H9 (cell line): ENCODE data around the gene DZANK1. TPM values are rescaled to one million over a fixed set of nuclear protein-coding genes. Genes with fewer than 3 reads are reported as not detected.
A peak's percentile ranks its signal among the peaks of the same experiment; 100 is the strongest.

ENCODE experiments used
- DNase-seq: peaks from one replicate; pipeline ENCODE4 v3.0.0-alpha.2; 2017
- H2AFZ ChIP-seq: one replicate; pipeline ENCODE4 v1.6.1; 2013; ENCODE audit warnings: mild to moderate bottlenecking, low read length, control low read depth, moderate library complexity
- H2AK5ac ChIP-seq: 2 replicates; pipeline ENCODE4 v1.6.1; 2013; ENCODE audit warnings: low read length, control low read depth, mixed read lengths; ENCODE audit not compliant: insufficient read length
- H2BK120ac ChIP-seq: one replicate; pipeline ENCODE4 v1.6.1; 2013; ENCODE audit warnings: low read depth, mild to moderate bottlenecking, low read length, control low read depth, inconsistent platforms; ENCODE audit not compliant: poor library complexity, severe bottlenecking
- H2BK12ac ChIP-seq: 2 replicates; pipeline ENCODE4 v1.6.1; 2013; ENCODE audit warnings: low read length, control low read depth, mixed read lengths, low read depth; ENCODE audit not compliant: insufficient read length
- H2BK15ac ChIP-seq: 2 replicates; pipeline ENCODE4 v1.6.1; 2013; ENCODE audit warnings: low read depth, low read length, control low read depth
- H2BK20ac ChIP-seq: one replicate; pipeline ENCODE4 v1.6.1; 2013; ENCODE audit warnings: low read depth, mild to moderate bottlenecking, low read length, control low read depth, inconsistent platforms; ENCODE audit not compliant: poor library complexity, severe bottlenecking
- H2BK5ac ChIP-seq: 2 replicates; pipeline ENCODE4 v1.6.1; 2013; ENCODE audit warnings: low read length, control low read depth, mixed read lengths; ENCODE audit not compliant: insufficient read length
- H3K14ac ChIP-seq: 2 replicates; pipeline ENCODE4 v1.6.1; 2013; ENCODE audit warnings: low read length, control low read depth; ENCODE audit not compliant: insufficient read depth
- H3K18ac ChIP-seq: 2 replicates; pipeline ENCODE4 v1.6.1; 2013; ENCODE audit warnings: low read depth, mild to moderate bottlenecking, mixed read lengths, low read length, control low read depth; ENCODE audit not compliant: insufficient read length
- H3K23ac ChIP-seq: 2 replicates; pipeline ENCODE4 v1.6.1; 2013; ENCODE audit warnings: low read length, control low read depth, mixed read lengths, low read depth; ENCODE audit not compliant: insufficient read length
- H3K23me2 ChIP-seq: 2 replicates; pipeline ENCODE4 v1.6.1; 2013; ENCODE audit warnings: low read depth, mild to moderate bottlenecking, mixed read lengths, low read length, control low read depth; ENCODE audit not compliant: insufficient read length, poor library complexity, severe bottlenecking
- H3K27ac ChIP-seq: 2 replicates; pipeline ENCODE4 v1.5.1; 2013; ENCODE audit warnings: low read length, control low read depth, mixed read lengths, low read depth; ENCODE audit not compliant: insufficient read length
- H3K27me3 ChIP-seq: 2 replicates; pipeline ENCODE4 v1.6.1; 2013; ENCODE audit warnings: low read length, control low read depth, inconsistent platforms; ENCODE audit not compliant: insufficient read depth
- H3K4ac ChIP-seq: 2 replicates; pipeline ENCODE4 v1.6.1; 2013; ENCODE audit warnings: low read depth, mild to moderate bottlenecking, control low read depth, inconsistent platforms, low read length, moderate library complexity
- H3K4me1 ChIP-seq: 2 replicates; pipeline ENCODE4 v1.6.1; 2013; ENCODE audit warnings: low read length, control low read depth, inconsistent platforms; ENCODE audit not compliant: insufficient read depth
- H3K4me2 ChIP-seq: 2 replicates; pipeline ENCODE4 v1.6.1; 2013; ENCODE audit warnings: low read length, control low read depth, mixed read lengths; ENCODE audit not compliant: insufficient read length, insufficient read depth
- H3K56ac ChIP-seq: 2 replicates; pipeline ENCODE4 v1.6.1; 2013; ENCODE audit warnings: low read depth, mild to moderate bottlenecking, mixed read lengths, low read length, control low read depth; ENCODE audit not compliant: insufficient read length
- H3K79me1 ChIP-seq: 2 replicates; pipeline ENCODE4 v1.6.1; 2013; ENCODE audit warnings: low read depth, mild to moderate bottlenecking, moderate library complexity, low read length, control low read depth, inconsistent platforms; ENCODE audit not compliant: insufficient read depth, poor library complexity, severe bottlenecking
- H3K79me2 ChIP-seq: 2 replicates; pipeline ENCODE4 v1.6.1; 2013; ENCODE audit warnings: low read length, control low read depth, inconsistent platforms; ENCODE audit not compliant: insufficient read depth
- H3K9ac ChIP-seq: 2 replicates; pipeline ENCODE4 v1.6.1; 2013; ENCODE audit warnings: low read length, control low read depth, mixed read lengths; ENCODE audit not compliant: insufficient read length; ENCODE audit errors: extremely low read depth
- H3K9me3 ChIP-seq: one replicate; pipeline ENCODE4 v1.6.1; 2013; ENCODE audit warnings: low read depth, low read length, inconsistent platforms; ENCODE audit not compliant: control insufficient read depth
- H3T11ph ChIP-seq: one replicate; pipeline ENCODE4 v1.6.1; 2013; ENCODE audit warnings: mild to moderate bottlenecking, low read length, control low read depth, inconsistent platforms
- H4K20me1 ChIP-seq: one replicate; pipeline ENCODE4 v1.6.1; 2013; ENCODE audit not compliant: control insufficient read depth, insufficient read length, insufficient read depth
- H4K5ac ChIP-seq: 2 replicates; pipeline ENCODE4 v1.6.1; 2013; ENCODE audit warnings: low read depth, mild to moderate bottlenecking, mixed read lengths, low read length, control low read depth; ENCODE audit not compliant: insufficient read length
- H4K8ac ChIP-seq: replicated peaks from 2 replicates; pipeline ENCODE4 v1.6.1; 2013; ENCODE audit warnings: low read length, control low read depth, mixed read lengths, low read depth; ENCODE audit not compliant: insufficient read length
- H4K91ac ChIP-seq: 2 replicates; pipeline ENCODE4 v1.6.1; 2013; ENCODE audit warnings: low read depth, mild to moderate bottlenecking, moderate library complexity, mixed read lengths, low read length, control low read depth; ENCODE audit not compliant: insufficient read length
- H3K27ac Mint-ChIP-seq, 3 experiments: 2 replicates in 2 of 3; 3 replicates in 1 of 3; pipeline ENCODE4 v1.8.0; 2020 to 2021; ENCODE audit warnings: mixed read lengths in 3 of 3, mild to moderate bottlenecking in 1 of 3, moderate library complexity in 1 of 3
- H3K27me3 Mint-ChIP-seq: 2 replicates; pipeline ENCODE4 v1.8.0; 2021; ENCODE audit warnings: low read depth, mild to moderate bottlenecking, moderate library complexity, mixed read lengths
- H3K36me3 Mint-ChIP-seq, 3 experiments: 2 replicates in 2 of 3; 3 replicates in 1 of 3; pipeline ENCODE4 v1.8.0; 2020 to 2021; ENCODE audit warnings: low read depth in 3 of 3, mixed read lengths in 3 of 3; ENCODE audit not compliant: insufficient read depth in 1 of 3
- H3K4me1 Mint-ChIP-seq, 2 experiments: 2 replicates each; pipeline ENCODE4 v1.8.0; 2020; ENCODE audit warnings: mixed read lengths in 2 of 2
- H3K4me3 Mint-ChIP-seq, 2 experiments: 2 replicates in 1 of 2; 3 replicates in 1 of 2; pipeline ENCODE4 v1.8.0; 2020 to 2021; ENCODE audit warnings: mild to moderate bottlenecking in 2 of 2, mixed read lengths in 2 of 2, moderate library complexity in 1 of 2
- H3K9me3 Mint-ChIP-seq, 2 experiments: 2 replicates in 1 of 2; 3 replicates in 1 of 2; pipeline ENCODE4 v1.8.0; 2020; ENCODE audit warnings: mild to moderate bottlenecking in 2 of 2, mixed read lengths in 2 of 2, moderate library complexity in 1 of 2
- CTCF ChIP-seq: fragments of 200-600 bp; sonication (generic); conservative IDR thresholded peaks from 3 replicates; pipeline ENCODE4 v1.8.0; 2021; ENCODE audit warnings: antibody characterized with exemption, mild to moderate bottlenecking
- WGBS: extraction: QIAGEN DNeasy Blood & Tissue Kit; methylation state at CpG from one replicate; pipeline ENCODE4 v1.1.7; 2013; ENCODE audit warnings: missing lambda C conversion rate, low lambda C conversion rate, mixed read lengths; ENCODE audit not compliant: insufficient read length; ENCODE audit errors: extremely low coverage; 5-methylcytosine and 5-hydroxymethylcytosine counted together
- total RNA-seq: library from RNA; stranded (reverse); gene quantifications from 2 replicates; pipeline ENCODE4 v1.2.1, GENCODE V29; 2021

DZANK1 gene
- total RNA-seq, 1 experiment from 2014 or later, result 10.5 TPM

GRCh38 chr20:18466574-18466893, 296 bp downstream of the DZANK1 start:
- peak overlapping the region; percentile 77 for H3K9ac ChIP-seq
- no peaks in the 10 kb centered on the region for H4K20me1 ChIP-seq
- no peak overlapping the region for H2BK20ac ChIP-seq
- no peak overlapping the region for H2BK120ac ChIP-seq
- H4K91ac ChIP-seq, result no peak overlapping the region
- H4K8ac ChIP-seq, result no peak overlapping the region
- WGBS, result no CpG with 5 or more reads among the region's 15 CpGs
- Mint-ChIP-seq H3K4me3 (peak overlapping the region; percentile 98 to 99), H3K9me3 (no peaks in the 10 kb centered on the region), H3K36me3 (peaks cover 0 to 7% (median 5%) of the 10 kb centered on the region in 3 experiments; a peak in 3 of 7 replicates), H3K27me3 (no peaks in the 10 kb centered on the region), H3K27ac (peak overlapping the region; percentile 100; a peak in 6 of 7 replicates), H3K4me1 (peaks cover 10 to 13% of the 10 kb centered on the region in 2 experiments)
- H3K9me3 ChIP-seq, result no peaks in the 10 kb centered on the region
- peaks cover 11% of the 10 kb centered on the region for H3K23me2 ChIP-seq
- H3T11ph ChIP-seq, result no peak overlapping the region
- no peak overlapping the region for H2AK5ac ChIP-seq
- H3K4me2 ChIP-seq, result peak overlapping the region; percentile 100
- no peaks in the 10 kb centered on the region for H3K27me3 ChIP-seq
- H2BK12ac ChIP-seq, result no peak overlapping the region
- H4K5ac ChIP-seq, result no peak overlapping the region
- no peak for TF ChIP-seq CTCF
- H3K23ac ChIP-seq, result no peak overlapping the region
- H3K14ac ChIP-seq, result no peak overlapping the region
- H3K18ac ChIP-seq, result no peak overlapping the region
- no peak overlapping the region for H2AFZ ChIP-seq
- no peak overlapping the region for H3K27ac ChIP-seq
- H3K79me1 ChIP-seq, result peaks cover 4% of the 10 kb centered on the region
- H3K56ac ChIP-seq, result no peak overlapping the region
- no peaks in the 10 kb centered on the region for H3K4me1 ChIP-seq
- peaks cover 9% of the 10 kb centered on the region for H3K79me2 ChIP-seq
- no peak overlapping the region for H2BK5ac ChIP-seq
- no peak for DNase-seq
- no peak overlapping the region for H3K4ac ChIP-seq
- H2BK15ac ChIP-seq, result no peak overlapping the region
